ENCODE data around the gene PCDH19. TPM values are rescaled to one million over a fixed set of nuclear protein-coding genes. Genes with fewer than 3 reads are reported as not detected.

The PCDH19 gene
- total and polyA plus RNA-seq, 2 experiments from 2014 or later: 1.8 to 3.6 TPM

DNA sequence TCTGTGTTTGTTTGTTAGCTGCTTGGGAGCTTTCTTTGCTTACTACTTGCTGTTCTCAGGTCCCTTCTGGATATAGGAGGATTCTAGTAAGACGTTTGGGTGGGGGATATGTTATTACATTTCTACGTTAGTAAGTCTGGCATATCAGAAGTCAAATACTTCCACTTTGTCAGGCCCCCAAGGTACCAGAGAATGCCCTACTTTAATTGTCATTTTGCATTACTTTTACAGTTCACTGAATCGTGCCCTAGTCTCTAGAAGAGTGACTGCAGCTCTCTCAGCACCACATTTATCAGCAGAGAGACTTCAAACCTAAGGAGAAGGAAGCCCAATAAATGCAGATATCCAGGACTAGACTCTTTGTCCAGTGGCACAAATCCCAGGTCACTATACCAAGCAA is 54.4 kb downstream of the PCDH19 start:
- Histone ChIP-seq H3K9me2 (replicated peaks; ENCODE audit: insufficient read depth) (no peaks in the 10 kb centered on the region), H3K36me3 (replicated peaks; ENCODE audit: insufficient read depth, low read depth) (no peaks in the 10 kb centered on the region), H3K4me1 (ENCODE audit: insufficient read depth) (no peaks in the 10 kb centered on the region), H3K9me3 (ENCODE audit: low read depth) (no peaks in the 10 kb centered on the region), H2AFZ (no peak overlapping the region), H3K79me2 (no peaks in the 10 kb centered on the region), H3K27ac (no peak overlapping the region), H3K4me3 (no peak overlapping the region), H3K27me3 (no peaks in the 10 kb centered on the region), H3K4me2 (no peak overlapping the region), H4K20me1 (ENCODE audit: insufficient read depth, poor library complexity, severe bottlenecking) (no peaks in the 10 kb centered on the region)
- TF ChIP-seq EZH2phosphoT487 (IDR thresholded peaks at IDR 0.05; ENCODE audit: low read depth, severe bottlenecking, unreplicated experiment) (no peak), EZH2 (IDR thresholded peaks at IDR 0.05; ENCODE audit: borderline replicate concordance) (no peak)
- TF ChIP-seq, protein P1, sequence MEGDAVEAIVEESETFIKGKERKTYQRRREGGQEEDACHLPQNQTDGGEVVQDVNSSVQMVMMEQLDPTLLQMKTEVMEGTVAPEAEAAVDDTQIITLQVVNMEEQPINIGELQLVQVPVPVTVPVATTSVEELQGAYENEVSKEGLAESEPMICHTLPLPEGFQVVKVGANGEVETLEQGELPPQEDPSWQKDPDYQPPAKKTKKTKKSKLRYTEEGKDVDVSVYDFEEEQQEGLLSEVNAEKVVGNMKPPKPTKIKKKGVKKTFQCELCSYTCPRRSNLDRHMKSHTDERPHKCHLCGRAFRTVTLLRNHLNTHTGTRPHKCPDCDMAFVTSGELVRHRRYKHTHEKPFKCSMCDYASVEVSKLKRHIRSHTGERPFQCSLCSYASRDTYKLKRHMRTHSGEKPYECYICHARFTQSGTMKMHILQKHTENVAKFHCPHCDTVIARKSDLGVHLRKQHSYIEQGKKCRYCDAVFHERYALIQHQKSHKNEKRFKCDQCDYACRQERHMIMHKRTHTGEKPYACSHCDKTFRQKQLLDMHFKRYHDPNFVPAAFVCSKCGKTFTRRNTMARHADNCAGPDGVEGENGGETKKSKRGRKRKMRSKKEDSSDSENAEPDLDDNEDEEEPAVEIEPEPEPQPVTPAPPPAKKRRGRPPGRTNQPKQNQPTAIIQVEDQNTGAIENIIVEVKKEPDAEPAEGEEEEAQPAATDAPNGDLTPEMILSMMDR (IDR thresholded peaks at IDR 0.05; ENCODE audit: poor library complexity): no peak
- 67% methylated on average over 3 of the region's 3 CpGs for WGBS (ENCODE audit: low lambda C conversion rate, missing lambda C conversion rate)
- no peak for DNase-seq (ENCODE audit: low spot score)

DNA sequence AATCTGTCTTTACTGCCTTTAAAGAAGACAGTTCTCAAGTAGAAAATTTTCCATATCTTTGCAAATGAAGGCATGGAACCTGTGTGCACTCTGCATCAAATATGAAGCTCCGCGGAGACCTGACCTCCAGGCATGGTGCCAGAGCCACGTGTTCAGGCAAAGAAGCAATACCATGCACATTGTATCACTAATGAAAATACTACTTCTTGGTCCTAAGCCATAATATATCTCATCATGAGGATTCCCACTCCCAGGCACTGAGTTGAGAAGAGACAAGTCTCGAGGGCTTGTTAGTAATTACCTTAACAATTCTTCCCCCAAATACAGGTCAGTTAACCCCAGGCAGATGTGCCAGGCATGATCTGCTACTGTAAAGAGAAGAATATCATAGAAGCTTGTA is 56.7 kb downstream of the PCDH19 start:
- WGBS (ENCODE audit: low lambda C conversion rate, missing lambda C conversion rate): 65% methylated on average over 4 of the region's 4 CpGs
- Histone ChIP-seq H3K27me3 (no peaks in the 10 kb centered on the region), H3K9me3 (ENCODE audit: low read depth) (no peaks in the 10 kb centered on the region), H3K27ac (no peak overlapping the region), H3K36me3 (replicated peaks; ENCODE audit: insufficient read depth, low read depth) (no peaks in the 10 kb centered on the region), H3K4me1 (ENCODE audit: insufficient read depth) (no peaks in the 10 kb centered on the region), H3K79me2 (no peaks in the 10 kb centered on the region), H3K9me2 (replicated peaks; ENCODE audit: insufficient read depth) (no peaks in the 10 kb centered on the region), H3K4me3 (no peak overlapping the region), H4K20me1 (ENCODE audit: insufficient read depth, poor library complexity, severe bottlenecking) (no peaks in the 10 kb centered on the region), H3K4me2 (no peak overlapping the region), H2AFZ (no peak overlapping the region)
- TF ChIP-seq, protein P1 (IDR thresholded peaks at IDR 0.05; ENCODE audit: poor library complexity): no peak
- TF ChIP-seq EZH2 (IDR thresholded peaks at IDR 0.05; ENCODE audit: borderline replicate concordance): no peak
- TF ChIP-seq EZH2phosphoT487 (IDR thresholded peaks at IDR 0.05; ENCODE audit: low read depth, severe bottlenecking, unreplicated experiment): no peak
- DNase-seq (ENCODE audit: low spot score): no peak

DNA sequence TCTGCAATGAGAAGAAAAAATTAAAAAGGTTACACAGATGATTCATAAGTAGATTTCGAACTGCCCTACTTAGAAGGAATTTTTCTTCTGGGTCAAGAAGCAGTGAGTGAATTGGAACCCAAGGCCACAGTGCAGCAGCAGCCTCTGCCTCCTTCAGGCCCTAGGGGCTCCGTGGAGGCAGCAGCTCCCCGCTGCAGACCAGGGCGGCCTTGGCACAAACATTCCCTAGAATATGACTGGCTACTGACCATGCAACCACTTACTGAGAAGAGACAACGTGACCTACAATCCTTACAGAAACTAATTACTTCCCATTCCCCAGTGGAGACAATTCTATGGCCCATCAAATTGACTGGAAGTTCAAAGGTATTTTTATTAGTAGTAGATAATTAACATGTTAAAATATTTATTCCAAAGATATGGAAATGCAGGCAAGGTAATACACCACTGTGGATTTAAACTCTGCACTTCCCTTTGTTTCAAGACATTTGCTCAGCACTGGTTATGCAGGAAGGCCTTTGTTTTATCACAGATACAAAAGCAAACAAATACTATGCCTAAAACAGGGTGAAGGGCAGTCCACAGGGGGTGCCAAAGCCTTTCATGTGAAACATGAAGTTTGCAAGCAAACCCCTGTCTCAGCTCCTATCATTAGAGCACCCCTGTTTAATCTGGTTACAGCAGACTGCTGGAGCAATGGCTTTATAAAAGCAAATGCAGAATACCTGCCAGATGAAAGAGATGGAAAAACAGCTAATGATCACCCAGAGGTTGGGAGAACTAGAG is 59.2 kb downstream of the PCDH19 start:
- H3K4me2 ChIP-seq: no peak overlapping the region
- no peaks in the 10 kb centered on the region for H3K4me1 ChIP-seq (ENCODE audit: insufficient read depth)
- H3K9me2 ChIP-seq (replicated peaks; ENCODE audit: insufficient read depth): no peaks in the 10 kb centered on the region
- no peak for DNase-seq (ENCODE audit: low spot score)
- no peak overlapping the region for H3K4me3 ChIP-seq
- H3K27me3 ChIP-seq: no peaks in the 10 kb centered on the region
- H3K79me2 ChIP-seq: no peaks in the 10 kb centered on the region
- H3K36me3 ChIP-seq (replicated peaks; ENCODE audit: insufficient read depth, low read depth): no peaks in the 10 kb centered on the region
- no peaks in the 10 kb centered on the region for H4K20me1 ChIP-seq (ENCODE audit: insufficient read depth, poor library complexity, severe bottlenecking)
- no peak overlapping the region for H3K27ac ChIP-seq
- H3K9me3 ChIP-seq (ENCODE audit: low read depth): no peaks in the 10 kb centered on the region
- TF ChIP-seq, protein P1 (IDR thresholded peaks at IDR 0.05; ENCODE audit: poor library complexity): no peak
- H2AFZ ChIP-seq: no peak overlapping the region
- whole genome bisulfite sequencing (ENCODE audit: low lambda C conversion rate, missing lambda C conversion rate): 54% methylated on average over 5 of the region's 5 CpGs
